H1 (cell line): ENCODE measurements around the gene KIAA1755. TPM values are rescaled to one million over a fixed set of nuclear protein-coding genes. Genes with fewer than 3 reads are reported as not detected.

Experiments used
- CTCF ChIA-PET: fragments of 300-600 bp; sonication (Branson Sonifier 250); formaldehyde crosslinking; loops from one replicate; lab custom pipeline; 2021; ENCODE audit not compliant: partially characterized antibody; lab: Charles Lee
- POLR2A ChIA-PET: fragments of 300-600 bp; sonication (Branson Sonifier 250); formaldehyde crosslinking; loops from one replicate; lab custom pipeline; 2021; ENCODE audit warnings: inconsistent platforms; ENCODE audit not compliant: partially characterized antibody; lab: Charles Lee
- DNase-seq, 2 experiments: peaks; one replicate each; pipeline versions ENCODE4 v3.0.0 to v3.0.0-alpha.2; 2010 to 2022; ENCODE audit warnings: low spot score in 2 of 2, low read depth in 1 of 2, mixed read lengths in 1 of 2
- FAIRE-seq: peaks from 2 replicates; lab custom pipeline; 2011; peaks lifted over from hg19 to GRCh38; lab: Jason Lieb, UNC
- H2AFZ ChIP-seq: 2 replicates; pipeline ENCODE4 v1.8.1; 2012; ENCODE audit warnings: low read length, inconsistent platforms
- H2AK5ac ChIP-seq: 2 replicates; pipeline ENCODE4 v1.6.1; 2013; ENCODE audit warnings: low read depth, low read length
- H2BK120ac ChIP-seq: replicated peaks from 2 replicates; pipeline ENCODE3; 2013; ENCODE audit warnings: low read depth, low read length, inconsistent platforms
- H2BK12ac ChIP-seq: 2 replicates; pipeline ENCODE4 v1.6.1; 2013; ENCODE audit warnings: low read depth, low read length
- H2BK15ac ChIP-seq: 2 replicates; pipeline ENCODE4 v1.6.1; 2013; ENCODE audit warnings: low read length
- H2BK20ac ChIP-seq: 2 replicates; pipeline ENCODE4 v1.6.1; 2013; ENCODE audit warnings: low read length
- H2BK5ac ChIP-seq: 2 replicates; pipeline ENCODE4 v1.6.1; 2013; ENCODE audit warnings: low read depth, low read length
- H3K14ac ChIP-seq: 2 replicates; pipeline ENCODE4 v1.6.1; 2013; ENCODE audit warnings: inconsistent platforms; ENCODE audit not compliant: insufficient read length
- H3K18ac ChIP-seq: 2 replicates; pipeline ENCODE4 v1.6.1; 2013; ENCODE audit warnings: low read length; ENCODE audit errors: extremely low read depth
- H3K23ac ChIP-seq: 2 replicates; pipeline ENCODE4 v1.6.1; 2013; ENCODE audit warnings: inconsistent platforms; ENCODE audit not compliant: insufficient read length
- H3K23me2 ChIP-seq: 2 replicates; pipeline ENCODE4 v1.6.1; 2013; ENCODE audit warnings: low read depth, low read length
- H3K27ac ChIP-seq: 2 replicates; pipeline ENCODE4 v1.6.1; 2011; ENCODE audit warnings: low read depth, low read length, inconsistent platforms
- H3K27me3 ChIP-seq, 4 experiments: replicated peaks in 1 of 4; 1 replicate in 1 of 4; 2 replicates in 3 of 4; pipeline versions ENCODE4 v1.6.1 to v1.8.1; 2011 to 2013; ENCODE audit warnings: low read length in 3 of 4, mild to moderate bottlenecking in 3 of 4, inconsistent platforms in 2 of 4, mixed read lengths in 2 of 4, moderate library complexity in 1 of 4; ENCODE audit not compliant: control insufficient read depth in 3 of 4, insufficient read depth in 3 of 4; ENCODE audit errors: extremely low read depth in 1 of 4
- H3K36me3 ChIP-seq, 4 experiments: 2 replicates each; pipeline versions ENCODE4 v1.6.1 to v1.8.1; 2011 to 2013; ENCODE audit warnings: mild to moderate bottlenecking in 4 of 4, low read length in 3 of 4, moderate library complexity in 2 of 4, control low read depth in 1 of 4, inconsistent platforms in 1 of 4; ENCODE audit not compliant: insufficient read depth in 4 of 4, control insufficient read depth in 2 of 4
- H3K4ac ChIP-seq: replicated peaks from 2 replicates; pipeline ENCODE3; 2013; ENCODE audit warnings: low read length, low read depth, mixed read lengths, inconsistent platforms; ENCODE audit not compliant: insufficient read length
- H3K4me1 ChIP-seq, 4 experiments: replicated peaks in 1 of 4; 1 replicate in 1 of 4; 2 replicates in 3 of 4; pipeline versions ENCODE4 v1.6.1 to v1.8.1; 2011 to 2013; ENCODE audit warnings: low read length in 3 of 4, inconsistent platforms in 2 of 4, mixed read lengths in 1 of 4; ENCODE audit not compliant: insufficient read depth in 4 of 4, control insufficient read depth in 3 of 4
- H3K4me2 ChIP-seq, 2 experiments: 2 replicates each; pipeline versions ENCODE4 v1.6.1 to v1.8.1; 2011 to 2013; ENCODE audit warnings: low read depth in 2 of 2, low read length in 2 of 2, control low read depth in 1 of 2, inconsistent platforms in 1 of 2, mild to moderate bottlenecking in 1 of 2; ENCODE audit not compliant: insufficient read depth in 1 of 2
- H3K4me3 ChIP-seq, 4 experiments: fragments of 200-600, 300-600 bp in 1 of 4; sonication (generic), shearing (Covaris generic), sonication (Bioruptor Twin) in 1 of 4; 2 replicates each; pipeline versions ENCODE4 v1.5.1 to v1.8.1; 2011 to 2016; ENCODE audit warnings: low read length in 4 of 4, low read depth in 3 of 4, control low read depth in 2 of 4, inconsistent platforms in 2 of 4, mild to moderate bottlenecking in 2 of 4, mixed read lengths in 1 of 4, moderate library complexity in 1 of 4; ENCODE audit not compliant: insufficient read depth in 2 of 4; ENCODE audit errors: extremely low read depth in 1 of 4
- H3K56ac ChIP-seq: replicated peaks from 2 replicates; pipeline ENCODE3; 2013; ENCODE audit warnings: low read depth, mild to moderate bottlenecking, mixed read lengths, low read length, inconsistent platforms; ENCODE audit not compliant: insufficient read length
- H3K79me1 ChIP-seq: 2 replicates; pipeline ENCODE4 v1.6.1; 2013; ENCODE audit warnings: low read depth, low read length, control low read depth
- H3K79me2 ChIP-seq, 2 experiments: 2 replicates each; pipeline versions ENCODE4 v1.6.1 to v1.8.1; 2012 to 2013; ENCODE audit warnings: low read length in 2 of 2, mild to moderate bottlenecking in 2 of 2, inconsistent platforms in 1 of 2; ENCODE audit not compliant: insufficient read depth in 2 of 2, control insufficient read depth in 1 of 2
- H3K9ac ChIP-seq, 4 experiments: replicated peaks in 1 of 4; 1 replicate in 1 of 4; 2 replicates in 3 of 4; pipeline versions ENCODE4 v1.6.1 to v1.8.1; 2011 to 2013; ENCODE audit warnings: low read depth in 3 of 4, low read length in 3 of 4, control low read depth in 2 of 4, mild to moderate bottlenecking in 2 of 4, moderate library complexity in 2 of 4, inconsistent platforms in 1 of 4; ENCODE audit errors: extremely low read depth in 1 of 4
- H3K9me3 ChIP-seq, 2 experiments: 2 replicates each; pipeline versions ENCODE4 v1.6.1 to v1.8.1; 2012 to 2013; ENCODE audit warnings: mild to moderate bottlenecking in 2 of 2, moderate library complexity in 2 of 2, control low read depth in 1 of 2, inconsistent platforms in 1 of 2, low read depth in 1 of 2, low read length in 1 of 2, mixed read lengths in 1 of 2; ENCODE audit not compliant: insufficient read depth in 2 of 2
- H4K20me1 ChIP-seq, 2 experiments: replicated peaks in 1 of 2; 2 replicates each; pipeline versions ENCODE3 to v1.8.1; 2011 to 2013; ENCODE audit warnings: inconsistent platforms in 2 of 2, low read length in 2 of 2, mild to moderate bottlenecking in 1 of 2; ENCODE audit not compliant: insufficient read depth in 2 of 2, control insufficient read depth in 1 of 2
- H4K5ac ChIP-seq: 2 replicates; pipeline ENCODE4 v1.6.1; 2013; ENCODE audit warnings: low read length, low read depth, mixed read lengths, inconsistent platforms; ENCODE audit not compliant: insufficient read length
- H4K8ac ChIP-seq: 2 replicates; pipeline ENCODE4 v1.8.0; 2013; ENCODE audit warnings: mild to moderate bottlenecking, moderate library complexity, low read length, inconsistent platforms; ENCODE audit not compliant: insufficient read depth; ENCODE audit errors: extremely low read depth
- H4K91ac ChIP-seq: replicated peaks from 2 replicates; pipeline ENCODE3; 2013; ENCODE audit warnings: low read length, mixed read lengths, inconsistent platforms; ENCODE audit not compliant: insufficient read length
- CEBPB ChIP-seq: IDR thresholded peaks from 2 replicates; pipeline ENCODE4 v1.6.1; 2012; ENCODE audit warnings: low read depth, low read length
- CTCF ChIP-seq, 3 experiments: IDR thresholded peaks; 1 replicate in 2 of 3; 2 replicates in 1 of 3; pipeline versions ENCODE4 v1.5.1 to v1.6.1; 2011; ENCODE audit warnings: low read length in 3 of 3, mild to moderate bottlenecking in 3 of 3, inconsistent platforms in 2 of 3, low read depth in 1 of 3, moderate library complexity in 1 of 3; ENCODE audit not compliant: insufficient read depth in 1 of 3; ENCODE audit errors: control extremely low read depth in 1 of 3
- E2F6 ChIP-seq: IDR thresholded peaks from 2 replicates; pipeline ENCODE4 v1.6.1; 2012; ENCODE audit warnings: inconsistent platforms
- HDAC2 ChIP-seq, 2 experiments: fragments of 300-600 bp in 1 of 2; sonication (generic) in 1 of 2; IDR thresholded peaks; 2 replicates each; pipeline ENCODE4 v1.6.1; 2011 to 2012; ENCODE audit warnings: low read depth in 2 of 2, low read length in 2 of 2, mild to moderate bottlenecking in 2 of 2, moderate library complexity in 2 of 2, borderline replicate concordance in 1 of 2, inconsistent platforms in 1 of 2
- MAX ChIP-seq: IDR thresholded peaks from 2 replicates; pipeline ENCODE4 v1.6.1; 2012; ENCODE audit warnings: inconsistent platforms
- NANOG ChIP-seq: IDR thresholded peaks from 2 replicates; pipeline ENCODE4 v1.6.1; 2011; ENCODE audit warnings: low read length, low read depth, mild to moderate bottlenecking, inconsistent platforms; ENCODE audit not compliant: insufficient read depth, poor library complexity, severe bottlenecking
- RBBP5 ChIP-seq: IDR thresholded peaks from 2 replicates; pipeline ENCODE4 v1.7.1; 2012; ENCODE audit warnings: low read depth, mild to moderate bottlenecking, inconsistent platforms, low read length, moderate library complexity, borderline replicate concordance
- SP2 ChIP-seq: IDR thresholded peaks from 2 replicates; pipeline ENCODE4 v1.6.1; 2012; ENCODE audit warnings: mild to moderate bottlenecking, low read length, inconsistent platforms
- SP4 ChIP-seq: IDR thresholded peaks from 2 replicates; pipeline ENCODE4 v1.6.1; 2012; ENCODE audit warnings: low read length, inconsistent platforms
- WGBS, 2 experiments: shearing (Covaris generic) in 1 of 2; methylation state at CpG; one replicate each; pipeline versions ENCODE4 v1.1.6 to v1.1.7; 2013 to 2015; ENCODE audit warnings: low lambda C conversion rate in 2 of 2, mixed read lengths in 2 of 2, inconsistent platforms in 1 of 2, low coverage in 1 of 2, missing lambda C conversion rate in 1 of 2; ENCODE audit not compliant: insufficient replicate concordance in 2 of 2, insufficient coverage in 1 of 2, insufficient read length in 1 of 2; ENCODE audit errors: extremely low coverage in 1 of 2, missing lambda C conversion rate in 1 of 2; 5-methylcytosine and 5-hydroxymethylcytosine counted together
- polyA plus RNA-seq, 7 experiments: library from polyadenylated mRNA; depleted of rRNA in 3 of 7; stranded (reverse) in 5 of 7; unstranded in 2 of 7; fragments of >200 nt in 5 of 7; fragments of 200-250 nt in 2 of 7; gene quantifications; 1 replicate in 5 of 7; 2 replicates in 1 of 7; 4 replicates in 1 of 7; pipeline versions ENCODE4 v1.2.1 to v1.2.3, GENCODE V29; 2011 to 2013; ENCODE audit warnings: missing spikeins in 2 of 7, mixed read lengths in 2 of 7
- total RNA-seq: library from RNA; stranded (reverse); fragmentation: NEBNext Ultra II Directional; extraction: Animal tissue kit (Norgen Biotek cat#: 25700); gene quantifications from 2 replicates; pipeline ENCODE4 v1.2.1, GENCODE V29; 2021

KIAA1755 gene
- total and polyA plus RNA-seq, 2 of the 8 experiments (the other 6 are each of a cell fraction or from before 2014, with no cell fraction given), result 0.23 TPM; not detected in 1

GRCh38 chr20:38299963-38300362 is 39.4 kb upstream of the KIAA1755 start:
- H4K5ac ChIP-seq, result no peak overlapping the region
- H3K36me3 ChIP-seq, result no peaks in the 10 kb centered on the region
- no peak overlapping the region for H4K91ac ChIP-seq
- peak overlapping the region; percentile 76; the same call in 1 of the 2 replicates for H4K8ac ChIP-seq
- DNase-seq, result no peak
- H3K14ac ChIP-seq, result no peak overlapping the region
- H3K79me1 ChIP-seq, result no peaks in the 10 kb centered on the region
- H3K18ac ChIP-seq, result peak overlapping the region; percentile 78; the same call in 1 of the 2 replicates
- TF ChIP-seq NANOG (no peak), E2F6 (peak; percentile 32; the same call in 1 of the 2 replicates), CTCF (IDR thresholded peaks at IDR 0.05; ENCODE audit: control extremely low read depth in 1 of 3, insufficient read depth in 1 of 3, low read depth in 1 of 3, low read length in 3 of 3) (no peak), MAX (0 out of 2 replicates have a peak, but pooled peaks have one; percentile 52), SP4 (no peak), SP2 (no peak), RBBP5 (peak; percentile 42; the same call in 1 of the 2 replicates), HDAC2 (IDR thresholded peaks at IDR 0.05; ENCODE audit: borderline replicate concordance in 1 of 2, low read depth in 2 of 2, low read length in 2 of 2) (no peak), CEBPB (no peak)
- TF ChIP-seq, all 59 proteins: peak for 3
- Histone ChIP-seq H3K4me3 (no peak overlapping the region), H2BK5ac (peak overlapping the region; percentile 49), H3K79me2 (no peaks in the 10 kb centered on the region), H3K23ac (no peak overlapping the region), H2AFZ (peak overlapping the region; percentile 66), H3K27me3 (no peaks in the 10 kb centered on the region; a peak in 1 of 7 replicates), H3K23me2 (no peaks in the 10 kb centered on the region), H2AK5ac (no peak overlapping the region), H3K9me3 (no peaks in the 10 kb centered on the region), H3K27ac (no peak overlapping the region), H3K9ac (no peak overlapping the region), H3K4me2 (peak overlapping the region in 1 of 2 experiments; percentile 7; a peak in 2 of 4 replicates), H3K4ac (no peak overlapping the region), H2BK12ac (peak overlapping the region; percentile 60; the same call in 1 of the 2 replicates), H2BK120ac (no peak overlapping the region), H3K4me1 (peaks cover 0 to 11% (median 5%) of the 10 kb centered on the region in 4 experiments; a peak in 4 of 7 replicates), H3K56ac (no peak overlapping the region), H4K20me1 (no peaks in the 10 kb centered on the region), H2BK20ac (0 out of 2 replicates have a peak overlapping the region, but pooled peaks have one; percentile 6), H2BK15ac (no peak overlapping the region)
- ChIA-PET CTCF (interaction anchor here (0.9 to 2.1 kb wide), 8 partner anchors 9 to 242 kb away, joined by 3 to 10 read pairs (median 4); no protein-coding TSS in a partner anchor), POLR2A (interaction anchor here (0.6 to 1.3 kb wide), 2 partner anchors 54 to 120 kb away, joined by 3 read pairs; no protein-coding TSS in a partner anchor)
- WGBS, 2 experiments, result 60% methylated on average over 6 of the region's 6 CpGs; no CpG with 5 or more reads in 1 of the 2 experiments
- no peak for FAIRE-seq
